HG03460 (cell line): ENCODE results near the gene ASL.
"Not testable (repeated sequence)": the region's sequence is repeated elsewhere in the genome, so short reads cannot be mapped to it uniquely, and the experiment has no call there.

Source experiments
- ATAC-seq: cut with Tn5 transposase; IDR thresholded peaks from one replicate; pipeline ENCODE4 v1.9.1; 2021; ENCODE audit not compliant: unreplicated experiment

Gene ASL

GRCh38 chr7:66116680-66117420 is 41.2 kb downstream of the ASL start:
- ATAC-seq, result not testable (repeated sequence)

DNA sequence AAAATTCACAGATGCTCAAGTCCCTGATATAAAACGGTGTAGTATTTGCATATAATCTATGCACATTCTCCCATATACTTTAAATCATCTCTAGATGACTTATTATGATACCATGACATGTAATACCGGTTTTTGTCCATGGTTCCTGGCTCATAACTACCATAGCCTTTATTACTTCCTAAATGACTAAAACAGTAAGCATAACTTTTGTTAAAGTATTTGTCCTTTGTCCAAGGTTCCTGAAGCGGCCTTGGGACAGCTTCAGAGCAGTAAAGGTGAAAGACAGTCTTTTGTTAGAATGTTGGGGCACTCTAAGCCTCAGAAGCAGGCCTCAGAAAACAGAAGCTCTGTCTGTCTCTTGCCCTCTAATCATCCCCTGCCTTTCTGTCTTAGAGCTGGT is 43.0 kb downstream of the ASL start:
- no peak for ATAC-seq

DNA sequence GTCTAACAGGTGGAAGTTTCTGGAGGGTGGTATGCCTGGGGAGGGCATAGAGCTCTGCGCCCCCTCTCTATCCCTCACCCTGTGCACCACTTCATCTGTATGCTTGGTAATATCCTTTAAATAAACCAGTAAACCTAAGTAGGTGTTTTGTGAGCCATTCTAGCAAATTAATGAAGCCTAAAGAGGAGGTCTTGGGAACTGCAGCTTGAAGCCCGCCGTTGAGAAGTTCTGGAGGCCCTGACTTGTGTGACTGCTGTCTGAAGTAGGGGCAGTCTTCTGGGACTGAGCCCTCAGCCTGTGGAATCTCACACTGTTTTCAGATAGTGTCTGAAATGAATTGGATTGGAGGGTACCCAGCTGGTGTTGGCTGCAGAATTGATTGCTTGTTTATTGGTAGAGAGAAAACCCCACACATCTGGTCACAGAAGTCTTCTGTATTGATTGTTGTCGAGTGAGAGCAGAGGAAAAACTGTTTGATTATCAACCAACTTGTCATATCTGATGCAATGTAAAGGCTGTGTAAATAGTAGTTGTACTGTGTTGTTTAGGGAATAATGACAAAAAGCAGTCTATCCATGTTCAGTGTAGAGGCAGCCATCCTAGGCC is 43.7 kb downstream of the ASL start:
- no peak for ATAC-seq

- no peak for ATAC-seq
These were observed 47.5 kb downstream of the ASL start for GRCh38 chr7:66123175-66123528.

DNA sequence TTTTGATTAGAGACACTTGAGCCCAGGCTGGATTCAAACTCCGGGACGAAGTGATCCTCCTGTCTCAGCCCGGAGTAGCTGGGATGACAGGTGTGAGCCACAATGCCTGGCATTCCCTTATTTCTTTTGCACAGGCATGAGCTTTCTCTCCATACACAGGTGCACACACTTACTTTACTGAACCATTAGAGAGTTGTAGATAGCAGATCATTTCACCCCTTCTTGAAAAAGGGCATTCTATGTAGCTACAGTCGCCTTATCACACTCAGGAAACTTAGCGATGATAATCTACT is 48.9 kb downstream of the ASL start:
- ATAC-seq, result not testable (repeated sequence)

DNA sequence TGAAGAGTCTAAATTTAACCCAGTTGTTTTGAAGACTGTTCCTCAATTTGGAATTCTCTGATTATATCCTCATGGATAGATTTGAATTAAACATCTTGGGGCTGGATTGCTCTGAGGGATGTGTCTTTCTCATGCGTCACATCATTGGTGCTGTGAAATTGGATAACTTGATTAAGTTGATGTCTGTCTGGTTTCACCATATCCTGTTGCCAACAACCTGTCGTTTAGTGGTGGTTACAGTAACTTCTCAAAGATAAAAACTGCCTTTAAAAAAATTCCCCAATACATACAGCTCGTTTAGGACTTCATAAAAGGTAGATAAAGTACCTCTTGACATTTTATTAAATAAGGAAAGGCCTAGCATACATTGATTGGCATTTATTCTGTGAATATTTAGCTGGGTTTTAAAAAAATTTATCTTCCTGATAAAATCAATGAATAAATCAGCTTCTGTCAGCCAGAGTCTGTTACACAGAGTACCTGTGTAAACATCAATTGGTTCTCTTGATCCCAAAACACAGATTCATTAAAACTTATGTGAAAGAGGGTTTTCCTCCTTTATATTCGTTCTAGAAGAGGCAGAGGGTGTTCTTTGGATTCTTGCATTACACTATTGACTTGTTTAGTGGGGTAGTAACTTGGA is 49.6 kb downstream of the ASL start:
- no peak for ATAC-seq

DNA sequence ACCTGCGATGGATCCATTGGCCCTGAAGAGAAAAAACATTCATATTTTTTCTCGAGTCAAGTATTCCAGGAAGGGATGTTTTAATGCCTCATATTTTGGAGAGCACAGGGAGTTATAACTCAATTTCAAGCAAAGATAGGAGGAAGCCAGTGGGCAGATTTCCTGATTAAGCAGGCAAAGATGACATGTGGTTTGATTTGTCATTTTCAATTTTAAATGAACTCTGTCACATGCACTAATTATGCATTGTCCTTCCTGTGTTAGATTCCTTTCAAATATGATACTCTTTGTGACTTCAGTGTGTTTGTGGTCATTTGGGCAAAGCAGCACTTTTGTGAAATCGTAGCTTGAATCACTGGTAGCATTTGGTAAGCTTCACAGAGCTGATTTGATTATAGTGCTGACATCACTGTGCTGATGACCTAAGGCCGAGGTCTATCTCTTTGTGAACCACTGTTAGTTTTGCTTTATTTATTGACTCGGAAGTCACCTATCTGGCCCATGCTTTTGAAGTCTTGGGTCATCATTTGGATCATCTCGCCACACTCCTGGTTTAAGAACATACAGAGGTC is 50.2 kb downstream of the ASL start:
- ATAC-seq, result not testable (repeated sequence)

DNA sequence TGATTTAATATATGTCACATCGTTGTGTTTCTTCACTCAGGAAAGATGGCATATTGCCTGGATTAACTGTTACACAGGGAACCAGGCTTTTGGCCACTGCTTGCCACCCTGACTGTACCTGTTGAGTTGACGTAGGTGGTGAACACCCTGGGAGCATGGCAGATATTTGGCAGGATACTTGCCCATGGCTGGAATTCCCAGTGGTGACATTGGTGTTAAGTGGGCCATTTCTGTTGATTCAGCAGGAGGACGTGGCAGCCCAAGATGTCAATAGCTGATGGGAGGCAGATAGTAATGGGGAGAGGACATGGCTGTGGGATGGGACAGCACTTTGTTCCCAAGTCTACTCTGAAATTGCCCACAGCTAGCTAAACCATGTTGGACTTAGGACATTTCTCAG is 51.6 kb downstream of the ASL start:
- ATAC-seq, result not testable (repeated sequence)

GRCh38 chr7:66138994-66139752 is 63.6 kb downstream of the ASL start:
- no peak for ATAC-seq

DNA sequence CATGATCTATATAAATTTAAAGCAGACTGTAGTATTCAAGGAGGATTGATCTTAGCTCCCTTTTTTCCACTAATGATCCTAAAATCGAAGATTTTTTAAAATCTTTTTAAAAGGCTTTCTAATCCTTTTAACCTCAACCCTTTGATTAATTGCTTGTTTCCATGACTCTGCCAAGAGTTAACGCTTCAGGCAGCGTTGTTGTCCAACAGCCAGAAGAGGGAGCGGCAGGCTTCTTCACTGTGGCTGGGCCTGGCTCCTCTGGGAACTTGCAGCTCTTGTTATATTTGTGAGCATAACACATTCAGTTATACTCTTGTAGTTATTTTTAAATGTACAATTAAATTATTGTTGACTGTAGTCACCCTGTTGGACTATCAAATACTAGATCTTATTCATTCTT is 65.3 kb downstream of the ASL start:
- ATAC-seq, result no peak

- ATAC-seq, result no peak
These were observed 66.7 kb downstream of the ASL start for GRCh38 chr7:66142334-66142733.

- no peak for ATAC-seq
These were observed 67.4 kb downstream of the ASL start for GRCh38 chr7:66142996-66143395.
